ENCODE data around the gene TRPM3. TPM values are rescaled to one million over a fixed set of nuclear protein-coding genes. Genes with fewer than 3 reads are reported as not detected.

Gene TRPM3
- total RNA-seq, 1 donor from 2014 or later, result 0.38 TPM

- ATAC-seq (no peak), DNase-seq (ENCODE audit: low spot score) (no peak)
Observed at GRCh38 chr9:70852711-70853240, 268.6 kb downstream of the TRPM3 start.

DNA sequence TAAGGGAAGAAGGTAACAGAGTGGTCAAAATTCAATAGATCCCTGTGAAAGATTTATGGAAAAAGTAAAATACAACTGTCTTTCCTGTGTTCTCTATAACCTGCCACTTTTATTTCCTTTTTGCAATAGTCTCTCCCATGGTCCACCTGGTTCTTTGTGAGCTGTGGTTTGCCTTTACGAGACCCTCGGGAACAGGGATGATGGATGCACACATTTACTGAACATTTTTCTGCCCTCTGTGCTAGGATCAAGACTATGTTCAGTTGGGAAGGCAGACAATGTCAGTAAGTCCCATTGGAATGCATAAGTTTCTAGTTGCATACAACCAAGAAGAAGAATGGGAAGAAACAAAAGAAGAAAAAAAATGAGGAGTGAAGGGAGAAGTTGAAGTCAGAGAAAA, 281.2 kb downstream of the TRPM3 start:
- DNase-seq (ENCODE audit: low spot score) (no peak), ATAC-seq (no peak)

- ATAC-seq (no peak), DNase-seq (ENCODE audit: low spot score) (no peak)
Observed at GRCh38 chr9:70835323-70835722, 286.1 kb downstream of the TRPM3 start.

- DNase-seq (ENCODE audit: low spot score) (no peak), ATAC-seq (no peak)
Observed at GRCh38 chr9:70832492-70832891, 288.9 kb downstream of the TRPM3 start.

GRCh38 chr9:70830618-70831017, 290.8 kb downstream of the TRPM3 start:
- no peak for DNase-seq (ENCODE audit: low spot score)
- ATAC-seq, result no peak

GRCh38 chr9:70829591-70830265, 291.7 kb downstream of the TRPM3 start:
- DNase-seq (ENCODE audit: low spot score) (no peak), ATAC-seq (no peak)

DNA sequence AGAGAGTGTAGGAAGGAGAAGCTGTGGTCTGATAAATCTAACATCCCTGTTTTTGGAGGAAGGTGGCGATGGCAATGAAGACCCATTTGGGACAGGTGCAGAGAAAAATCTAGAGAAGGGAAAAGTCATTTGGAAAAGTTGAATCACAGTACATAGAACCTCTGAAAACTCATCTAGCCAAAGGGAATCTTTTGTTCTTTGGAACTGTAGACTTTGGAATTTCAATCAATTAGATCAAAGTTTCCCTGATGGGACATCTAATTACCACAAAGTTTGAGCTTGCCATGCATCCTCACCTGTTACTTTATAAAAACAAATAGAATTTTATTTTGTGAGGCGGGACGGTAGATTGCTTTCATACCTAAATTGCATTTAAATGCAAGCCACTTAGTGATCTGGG, 294.9 kb downstream of the TRPM3 start:
- ATAC-seq, result no peak
- no peak for DNase-seq (ENCODE audit: low spot score)

- ATAC-seq (peak; percentile 77), DNase-seq (ENCODE audit: low spot score) (no peak)
Observed at GRCh38 chr9:70823284-70823683, 298.1 kb downstream of the TRPM3 start.

DNA sequence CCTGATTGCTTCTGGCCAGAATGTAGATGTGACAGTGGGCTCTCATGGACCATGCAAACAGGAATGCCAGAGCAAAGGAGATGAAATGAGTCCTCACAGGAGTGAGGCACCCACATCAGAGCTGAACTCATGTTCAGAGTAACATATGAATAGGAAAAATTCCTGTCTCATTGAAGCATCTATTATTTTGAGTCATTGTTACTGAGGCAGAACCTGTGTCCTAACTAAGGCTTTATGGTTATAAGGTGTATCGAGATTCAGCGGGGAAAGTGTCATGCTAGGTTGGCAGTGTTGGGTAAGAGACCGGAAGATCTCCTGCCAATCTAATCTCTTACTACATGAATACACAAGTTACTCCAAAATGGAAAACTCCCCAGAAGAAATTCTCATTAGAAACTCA, 304.1 kb downstream of the TRPM3 start:
- no peak for ATAC-seq
- DNase-seq (ENCODE audit: low spot score), result no peak

DNA sequence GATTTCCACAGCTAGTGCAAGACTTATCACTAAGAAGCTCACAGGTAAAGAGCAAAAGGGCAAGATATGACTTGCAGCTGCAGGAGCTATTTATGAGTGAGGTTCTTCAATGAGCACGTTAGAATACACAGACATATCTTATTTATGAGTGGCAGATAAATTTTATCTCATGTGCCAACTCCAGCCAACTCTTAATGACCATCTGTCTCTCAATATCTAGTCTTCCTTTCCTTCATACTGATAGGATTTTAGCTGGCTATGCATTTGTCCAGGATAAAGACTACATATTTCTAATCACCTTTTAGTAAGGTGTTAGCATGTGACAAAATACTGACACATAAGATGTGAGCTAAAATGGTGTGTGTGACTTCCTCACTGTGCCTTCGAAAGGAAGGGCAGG, 304.5 kb downstream of the TRPM3 start:
- no peak for DNase-seq (ENCODE audit: low spot score)
- no peak for ATAC-seq

DNA sequence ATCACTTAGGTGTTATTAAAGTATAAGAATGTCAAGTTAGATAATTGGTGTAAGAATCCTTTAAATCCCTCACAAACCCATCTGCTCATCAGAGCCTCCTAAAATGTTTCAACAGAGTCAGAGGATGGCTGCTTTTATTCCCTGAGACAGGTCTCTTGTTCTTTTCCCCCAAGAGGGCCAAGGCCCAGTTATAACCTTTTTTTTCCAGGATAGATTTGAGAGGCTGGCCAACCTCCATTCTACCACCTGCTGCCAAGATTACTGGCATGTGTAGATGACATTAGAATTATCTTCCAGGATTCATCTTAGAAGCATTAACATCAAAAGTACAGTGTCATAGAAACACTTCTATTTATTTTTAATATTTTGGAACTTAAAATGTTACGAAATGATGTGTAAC, 305.1 kb downstream of the TRPM3 start:
- DNase-seq (ENCODE audit: low spot score) (no peak), ATAC-seq (no peak)

DNA sequence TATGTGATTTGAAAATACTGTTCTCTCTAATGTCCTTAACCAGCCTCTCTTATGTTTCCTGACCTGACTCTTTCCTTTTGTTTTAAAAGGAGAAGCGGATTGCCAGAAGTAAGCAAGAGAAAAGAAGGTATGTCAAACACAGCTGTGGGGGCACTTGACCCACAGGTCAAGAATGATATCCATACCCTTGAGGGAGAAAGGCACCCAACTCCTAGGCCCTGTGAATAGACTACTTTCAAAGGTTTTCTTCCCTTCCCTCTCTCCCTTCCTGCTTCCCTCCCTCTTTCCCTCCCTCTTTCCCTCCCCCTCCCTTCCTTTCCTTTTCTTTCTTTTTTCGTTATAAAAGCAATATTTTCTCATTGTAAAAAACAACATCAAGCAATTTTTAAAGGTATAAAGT, 306.8 kb downstream of the TRPM3 start:
- no peak for DNase-seq (ENCODE audit: low spot score)

GRCh38 chr9:70813141-70813540, 308.3 kb downstream of the TRPM3 start:
- no peak for ATAC-seq

More for the DNA sequence above, 306.8 kb downstream of the TRPM3 start:
- ATAC-seq, result no peak

GRCh38 chr9:70811638-70812037, 309.8 kb downstream of the TRPM3 start:
- ATAC-seq (no peak), DNase-seq (ENCODE audit: low spot score) (no peak)

More at GRCh38 chr9:70813141-70813540, 308.3 kb downstream of the TRPM3 start:
- DNase-seq (ENCODE audit: low spot score), result no peak

DNA sequence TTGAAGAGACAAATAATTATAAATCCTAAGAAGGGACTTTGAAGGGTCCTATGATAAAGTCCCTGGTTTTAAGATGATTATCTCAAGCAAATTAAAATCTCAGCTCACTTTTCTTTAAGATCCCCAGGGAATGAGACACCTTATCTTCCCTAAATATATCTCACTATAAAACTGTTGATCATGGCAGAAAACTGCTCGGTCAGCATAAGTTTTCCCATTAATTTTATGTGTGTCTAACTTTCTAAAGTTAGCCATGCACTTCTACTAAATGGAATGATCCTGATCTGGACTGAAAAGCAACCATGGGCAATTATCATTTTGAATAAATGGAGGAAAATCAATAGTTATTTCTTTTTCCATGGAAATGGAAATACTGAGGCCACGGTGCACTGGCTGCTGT, 314.5 kb downstream of the TRPM3 start:
- ATAC-seq, result no peak
- DNase-seq (ENCODE audit: low spot score), result no peak

DNA sequence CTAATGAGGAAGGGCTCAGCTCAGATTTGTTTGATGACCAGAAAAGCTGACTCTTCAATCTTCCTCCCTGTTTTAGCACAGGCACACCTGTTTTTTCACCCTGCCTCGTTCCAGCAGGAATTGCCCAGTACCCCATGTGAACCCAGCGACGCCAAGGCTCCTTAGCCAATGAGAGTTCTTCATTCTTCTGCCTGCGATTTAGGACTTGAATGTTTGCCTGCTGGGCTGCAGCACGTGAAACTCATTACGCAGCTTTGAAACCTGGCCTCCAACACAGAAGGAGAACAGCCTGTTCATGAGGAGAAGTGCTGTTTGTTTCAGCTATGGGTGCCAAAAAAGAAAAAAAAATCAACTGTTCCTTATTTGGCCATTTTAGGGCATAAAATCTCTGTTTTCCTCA, 315.5 kb downstream of the TRPM3 start:
- no peak for ATAC-seq
- DNase-seq (ENCODE audit: low spot score), result no peak

DNA sequence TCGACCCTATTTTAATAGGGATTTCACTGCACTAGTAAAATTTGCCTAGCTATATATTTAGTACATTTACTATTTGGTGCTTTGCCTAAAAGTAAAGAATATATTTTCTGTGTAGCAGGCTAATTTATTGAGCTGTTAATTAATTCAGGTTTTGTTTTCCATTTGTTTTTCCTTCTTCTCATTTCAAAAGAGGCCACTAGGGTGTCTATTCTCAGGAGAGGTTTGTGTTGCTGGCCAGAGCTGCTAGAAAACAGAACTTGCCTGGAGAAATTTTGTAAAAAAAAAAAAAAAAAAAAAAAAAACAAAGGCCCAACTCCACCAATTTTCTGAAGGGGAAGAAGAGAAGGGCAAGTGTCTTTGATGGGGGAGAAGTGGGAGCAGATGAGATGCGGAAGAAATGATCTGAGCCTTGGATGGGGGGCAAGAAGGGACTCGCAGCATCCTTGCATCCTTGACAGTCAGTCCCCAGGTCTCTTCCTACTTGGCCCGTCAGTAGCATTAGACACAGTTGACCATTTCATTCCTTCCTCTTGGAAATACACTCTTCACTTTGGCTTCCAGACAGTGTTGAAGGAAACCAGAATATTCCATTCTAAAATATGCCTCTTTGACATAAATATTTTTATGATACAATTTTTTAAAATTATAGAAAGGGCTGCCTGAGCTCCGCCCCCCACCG, 318.5 kb downstream of the TRPM3 start:
- DNase-seq (ENCODE audit: low spot score) (no peak), ATAC-seq (no peak)

- DNase-seq (ENCODE audit: low spot score) (no peak), ATAC-seq (no peak)
Observed at GRCh38 chr9:70802206-70802605, 319.2 kb downstream of the TRPM3 start.

DNA sequence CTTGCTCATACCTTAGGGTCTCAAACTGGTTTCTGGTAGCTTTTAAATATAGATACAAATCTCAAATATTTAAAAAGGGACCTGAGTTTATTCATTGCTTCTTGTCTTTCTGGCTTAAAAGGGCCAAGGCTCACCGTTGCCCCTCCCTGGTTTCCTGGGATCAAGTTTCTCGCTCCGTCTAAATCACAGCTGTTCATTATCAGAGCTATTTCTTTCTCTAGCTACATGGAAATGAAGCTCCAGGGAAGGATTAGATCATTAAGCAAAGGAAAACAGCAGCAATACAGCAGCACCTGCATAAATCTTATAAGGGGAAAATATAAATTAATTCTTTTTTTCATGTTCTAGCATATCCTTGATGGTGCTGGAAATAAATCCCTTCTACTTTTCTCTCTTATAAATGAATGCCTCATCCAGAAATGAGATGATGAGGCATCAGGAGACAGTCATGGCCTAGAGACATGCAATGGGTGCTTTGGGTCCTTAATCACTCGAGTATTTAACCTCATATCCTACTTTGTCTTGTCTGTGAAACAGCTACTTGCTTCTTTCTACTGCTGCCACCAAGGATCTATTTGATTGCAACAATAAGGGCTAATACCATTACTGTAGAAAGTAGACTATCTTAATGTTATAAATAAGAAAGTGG, 320.1 kb downstream of the TRPM3 start:
- no peak for DNase-seq (ENCODE audit: low spot score)
- no peak for ATAC-seq

- DNase-seq (ENCODE audit: low spot score), result no peak
- ATAC-seq, result no peak
Observed at GRCh38 chr9:70798018-70798417, 323.4 kb downstream of the TRPM3 start.

GRCh38 chr9:70795841-70796240, 325.6 kb downstream of the TRPM3 start:
- DNase-seq (ENCODE audit: low spot score) (no peak), ATAC-seq (no peak)

DNA sequence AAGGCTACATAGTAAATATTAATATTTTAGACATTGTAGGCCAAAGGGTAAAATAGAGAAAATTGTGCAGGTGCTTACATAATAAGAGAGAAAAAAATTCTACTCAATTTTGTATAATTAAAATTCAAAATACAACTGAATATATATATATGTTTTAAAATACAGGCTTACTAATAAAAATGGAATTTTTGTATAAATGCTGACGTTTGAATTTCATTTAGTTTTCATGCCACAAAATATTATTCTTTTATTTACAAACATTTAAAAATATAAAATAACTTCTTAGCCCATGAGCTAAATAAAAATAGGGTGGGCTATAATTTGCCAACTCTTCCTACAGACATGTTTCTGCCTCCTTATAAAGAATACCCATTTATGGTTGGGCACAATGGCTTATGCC, 328.6 kb downstream of the TRPM3 start:
- ATAC-seq (no peak), DNase-seq (ENCODE audit: low spot score) (no peak)

Data from left lobe of liver (tissue), 2 donors.